Activated T-helper 2 cell treated with anti-CD3 and anti-CD28 coated beads, Interferon-gamma antibody, Interleukin-2, Interleukin-4, amounts not matched to agents 10 μg/mL and 5 μg/mL and 100 μg/mL, durations not matched to agents 14 hours and 24 hours and 36 hours (primary cell): Measurements from ENCODE around the gene MRPL19. TPM values are rescaled to one million over a fixed set of nuclear protein-coding genes. Genes with fewer than 3 reads are reported as not detected.
A peak's percentile ranks its signal among the peaks of the same experiment; 100 is the strongest.
"Not testable (repeated sequence)": the region's sequence is repeated elsewhere in the genome, so short reads cannot be mapped to it uniquely, and the experiment has no call there.

Experiments used
- DNase-seq: peaks from one replicate; pipeline ENCODE4 v3.0.0; 2021; ENCODE audit warnings: low spot score
- H3K27ac Mint-ChIP-seq: one replicate; pipeline ENCODE4 v1.8.0; 2021; ENCODE audit warnings: mixed read lengths
- H3K27me3 Mint-ChIP-seq: one replicate; pipeline ENCODE4 v1.8.0; 2021; ENCODE audit warnings: low read depth, mixed read lengths
- H3K36me3 Mint-ChIP-seq: one replicate; pipeline ENCODE4 v1.8.0; 2021; ENCODE audit warnings: low read depth, mixed read lengths
- H3K4me1 Mint-ChIP-seq: one replicate; pipeline ENCODE4 v1.8.0; 2021; ENCODE audit warnings: low read depth, mixed read lengths
- H3K4me3 Mint-ChIP-seq: one replicate; pipeline ENCODE4 v1.8.0; 2021; ENCODE audit warnings: low read depth, mild to moderate bottlenecking, moderate library complexity, mixed read lengths
- H3K9me3 Mint-ChIP-seq: one replicate; pipeline ENCODE4 v1.8.0; 2021; ENCODE audit warnings: mixed read lengths
- intact Hi-C: fragments of 100-400 bp; cut with micrococcal nuclease; formaldehyde crosslinking; loops from one replicate; pipeline ENCODE4 v1.15.1; 2023
- total RNA-seq: library from RNA; stranded (reverse); gene quantifications from 2 replicates; pipeline ENCODE4 v1.2.3, GENCODE V29; 2022

MRPL19 gene
- total RNA-seq, 1 donor from 2014 or later = 73.5 TPM

- Mint-ChIP-seq H3K27me3 (no peaks in the 10 kb centered on the region), H3K9me3 (no peaks in the 10 kb centered on the region), H3K36me3 (peaks cover 49% of the 10 kb centered on the region), H3K4me3 (peak overlapping the region; percentile 91), H3K27ac (peak overlapping the region; percentile 94), H3K4me1 (peaks cover 14% of the 10 kb centered on the region)
- no peak for DNase-seq
- intact Hi-C loops = loop anchor here (1.0 to 10.0 kb wide), 2 partner anchors 63 to 803 kb away; partner anchors contain the start of gene GCFC2
Measured at GRCh38 chr2:75647771-75648170, 1.2 kb downstream of the MRPL19 start.

- intact Hi-C loops = no loop called here
- Mint-ChIP-seq H3K9me3 (peaks cover 12% of the 10 kb centered on the region), H3K4me1 (peaks cover 13% of the 10 kb centered on the region), H3K27me3 (no peaks in the 10 kb centered on the region), H3K36me3 (peaks cover 90% of the 10 kb centered on the region), H3K27ac (no peak overlapping the region), H3K4me3 (no peak overlapping the region)
- DNase-seq = no peak
Measured at GRCh38 chr2:75654012-75654411, 7.4 kb downstream of the MRPL19 start.

- Mint-ChIP-seq H3K36me3 (peaks cover 90% of the 10 kb centered on the region), H3K27ac (no peak overlapping the region), H3K27me3 (no peaks in the 10 kb centered on the region), H3K9me3 (peaks cover 24% of the 10 kb centered on the region), H3K4me1 (peaks cover 10% of the 10 kb centered on the region), H3K4me3 (no peak overlapping the region)
- no peak for DNase-seq
- intact Hi-C loops = no loop called here
Measured at GRCh38 chr2:75655861-75656260, 9.3 kb downstream of the MRPL19 start.

GRCh38 chr2:75656563-75656962 is 10.0 kb downstream of the MRPL19 start:
- H3K4me1 Mint-ChIP-seq = peaks cover 7% of the 10 kb centered on the region
- DNase-seq = no peak
- peaks cover 24% of the 10 kb centered on the region for H3K9me3 Mint-ChIP-seq
- peaks cover 91% of the 10 kb centered on the region for H3K36me3 Mint-ChIP-seq
- H3K27ac Mint-ChIP-seq = no peak overlapping the region
- intact Hi-C loops = no loop called here
- no peaks in the 10 kb centered on the region for H3K27me3 Mint-ChIP-seq
- no peak overlapping the region for H3K4me3 Mint-ChIP-seq

- peaks cover 87% of the 10 kb centered on the region for H3K36me3 Mint-ChIP-seq
- DNase-seq = no peak
- no peaks in the 10 kb centered on the region for H3K27me3 Mint-ChIP-seq
- H3K9me3 Mint-ChIP-seq = peaks cover 24% of the 10 kb centered on the region
- intact Hi-C loops = no loop called here
- H3K27ac Mint-ChIP-seq = no peak overlapping the region
- H3K4me3 Mint-ChIP-seq = no peak overlapping the region
- peaks cover 7% of the 10 kb centered on the region for H3K4me1 Mint-ChIP-seq
Measured at GRCh38 chr2:75657798-75658197, 11.2 kb downstream of the MRPL19 start.

GRCh38 chr2:75666911-75667310 is 20.3 kb downstream of the MRPL19 start:
- H3K4me1 Mint-ChIP-seq = no peaks in the 10 kb centered on the region
- intact Hi-C loops = no loop called here
- H3K36me3 Mint-ChIP-seq = peaks cover 39% of the 10 kb centered on the region
- DNase-seq = no peak
- no peaks in the 10 kb centered on the region for H3K9me3 Mint-ChIP-seq
- no peak overlapping the region for H3K4me3 Mint-ChIP-seq
- H3K27me3 Mint-ChIP-seq = no peaks in the 10 kb centered on the region
- no peak overlapping the region for H3K27ac Mint-ChIP-seq

GRCh38 chr2:75667884-75668283 is 21.3 kb downstream of the MRPL19 start:
- Mint-ChIP-seq H3K27me3 (no peaks in the 10 kb centered on the region), H3K4me3 (no peak overlapping the region), H3K4me1 (peaks cover 5% of the 10 kb centered on the region), H3K27ac (no peak overlapping the region), H3K9me3 (no peaks in the 10 kb centered on the region), H3K36me3 (peaks cover 42% of the 10 kb centered on the region)
- intact Hi-C loops = no loop called here
- DNase-seq = no peak

- Mint-ChIP-seq H3K4me1 (peaks cover 18% of the 10 kb centered on the region), H3K36me3 (peaks cover 33% of the 10 kb centered on the region)
- intact Hi-C loops = loop anchor here (5.0 kb wide), 1 partner anchor 37 kb away; the partner anchor contains the start of gene GCFC2
- H3K27me3 Mint-ChIP-seq, H3K9me3 Mint-ChIP-seq, H3K4me3 Mint-ChIP-seq, DNase-seq, H3K27ac Mint-ChIP-seq: not testable (repeated sequence)
Measured at GRCh38 chr2:75675423-75675822, 28.8 kb downstream of the MRPL19 start.

- Mint-ChIP-seq H3K4me1 (peaks cover 18% of the 10 kb centered on the region), H3K4me3 (no peak overlapping the region), H3K27ac (no peak overlapping the region), H3K36me3 (peaks cover 29% of the 10 kb centered on the region), H3K27me3 (no peaks in the 10 kb centered on the region), H3K9me3 (no peaks in the 10 kb centered on the region)
- intact Hi-C loops = loop anchor here (5.0 kb wide), 1 partner anchor 36 kb away; the partner anchor contains the start of gene GCFC2
- DNase-seq = no peak
Measured at GRCh38 chr2:75675908-75676307, 29.3 kb downstream of the MRPL19 start.

GRCh38 chr2:75676464-75676863 is 29.9 kb downstream of the MRPL19 start:
- intact Hi-C loops = loop anchor here (5.0 kb wide), 1 partner anchor 36 kb away; the partner anchor contains the start of gene GCFC2
- Mint-ChIP-seq H3K27me3 (no peaks in the 10 kb centered on the region), H3K4me3 (no peak overlapping the region), H3K36me3 (peaks cover 23% of the 10 kb centered on the region), H3K27ac (peak overlapping the region; percentile 71), H3K4me1 (peaks cover 18% of the 10 kb centered on the region), H3K9me3 (no peaks in the 10 kb centered on the region)
- DNase-seq = no peak

- Mint-ChIP-seq H3K27ac (no peak overlapping the region), H3K4me3 (no peak overlapping the region), H3K27me3 (no peaks in the 10 kb centered on the region), H3K9me3 (no peaks in the 10 kb centered on the region), H3K36me3 (peaks cover 21% of the 10 kb centered on the region), H3K4me1 (peaks cover 17% of the 10 kb centered on the region)
- intact Hi-C loops = loop anchor here (5.0 kb wide), 1 partner anchor 33 kb away; the partner anchor contains the start of gene GCFC2
- DNase-seq = no peak
Measured at GRCh38 chr2:75679556-75679955, 33.0 kb downstream of the MRPL19 start.

GRCh38 chr2:75680402-75680801 is 33.8 kb downstream of the MRPL19 start:
- DNase-seq = no peak
- no peaks in the 10 kb centered on the region for H3K27me3 Mint-ChIP-seq
- peaks cover 28% of the 10 kb centered on the region for H3K36me3 Mint-ChIP-seq
- no peak overlapping the region for H3K27ac Mint-ChIP-seq
- intact Hi-C loops = no loop called here
- no peaks in the 10 kb centered on the region for H3K9me3 Mint-ChIP-seq
- peaks cover 17% of the 10 kb centered on the region for H3K4me1 Mint-ChIP-seq
- H3K4me3 Mint-ChIP-seq = no peak overlapping the region

GRCh38 chr2:75683430-75683829 is 36.8 kb downstream of the MRPL19 start:
- H3K4me3 Mint-ChIP-seq, H3K27ac Mint-ChIP-seq: not testable (repeated sequence)
- H3K36me3 Mint-ChIP-seq = peaks cover 39% of the 10 kb centered on the region

GRCh38 chr2:75688196-75688595 is 41.6 kb downstream of the MRPL19 start:
- H3K27me3 Mint-ChIP-seq = no peaks in the 10 kb centered on the region
- no peak for DNase-seq

More at GRCh38 chr2:75683430-75683829, 36.8 kb downstream of the MRPL19 start:
- DNase-seq, H3K9me3 Mint-ChIP-seq, intact Hi-C loops, H3K4me1 Mint-ChIP-seq, H3K27me3 Mint-ChIP-seq: not testable (repeated sequence)

More at GRCh38 chr2:75688196-75688595, 41.6 kb downstream of the MRPL19 start:
- Mint-ChIP-seq H3K4me1 (peaks cover 3% of the 10 kb centered on the region), H3K9me3 (no peaks in the 10 kb centered on the region), H3K27ac (no peak overlapping the region), H3K36me3 (peaks cover 63% of the 10 kb centered on the region), H3K4me3 (no peak overlapping the region)
- intact Hi-C loops = no loop called here
